ENCODE data around the gene SLC7A5. TPM values are rescaled to one million over a fixed set of nuclear protein-coding genes. Genes with fewer than 3 reads are reported as not detected.
"Not testable (repeated sequence)": the region's sequence is repeated elsewhere in the genome, so short reads cannot be mapped to it uniquely, and the experiment has no call there.

SLC7A5 gene
- total RNA-seq, 1 donor from 2014 or later: 127 TPM

DNA sequence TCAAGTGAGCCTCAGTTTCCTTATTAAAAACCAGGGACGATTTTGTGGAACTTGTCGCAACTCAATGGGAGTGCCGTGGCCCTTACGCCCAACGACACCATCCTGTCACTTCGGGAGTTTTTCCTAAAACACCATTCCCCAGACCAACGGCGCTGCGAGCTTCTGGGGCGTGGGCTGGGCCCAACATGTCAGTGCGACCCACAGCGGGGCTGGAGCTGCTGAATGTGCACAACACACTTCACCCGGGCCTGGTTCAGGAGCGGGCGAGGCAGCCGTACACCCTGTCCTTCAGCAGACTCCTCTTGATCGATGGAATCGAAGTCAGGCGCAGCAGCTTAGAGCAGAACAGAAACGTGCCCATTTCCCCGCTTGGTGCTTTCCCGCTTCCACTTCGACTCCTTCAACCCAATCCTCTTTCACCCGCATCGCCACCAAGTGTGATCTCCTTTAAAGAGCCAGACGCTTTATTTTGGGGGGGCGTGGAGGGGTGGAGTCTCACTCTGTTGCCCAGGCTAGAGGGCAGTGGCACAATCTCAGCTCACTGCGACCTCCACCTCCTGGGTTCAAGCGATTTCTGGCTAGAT lies 13.2 kb upstream of the SLC7A5 start:
- Mint-ChIP-seq H3K27ac (ENCODE audit: unreplicated experiment) (no peak overlapping the region), H3K9me3 (ENCODE audit: unreplicated experiment) (no peaks in the 10 kb centered on the region), H3K27me3 (ENCODE audit: unreplicated experiment) (peaks cover 16% of the 10 kb centered on the region), H3K4me1 (ENCODE audit: unreplicated experiment) (peaks cover 28% of the 10 kb centered on the region), H3K36me3 (ENCODE audit: unreplicated experiment) (no peaks in the 10 kb centered on the region), H3K4me3 (ENCODE audit: unreplicated experiment) (no peak overlapping the region)
- DNase-seq (ENCODE audit: extremely low spot score, unreplicated experiment): no peak
- TF ChIP-seq, protein P1, sequence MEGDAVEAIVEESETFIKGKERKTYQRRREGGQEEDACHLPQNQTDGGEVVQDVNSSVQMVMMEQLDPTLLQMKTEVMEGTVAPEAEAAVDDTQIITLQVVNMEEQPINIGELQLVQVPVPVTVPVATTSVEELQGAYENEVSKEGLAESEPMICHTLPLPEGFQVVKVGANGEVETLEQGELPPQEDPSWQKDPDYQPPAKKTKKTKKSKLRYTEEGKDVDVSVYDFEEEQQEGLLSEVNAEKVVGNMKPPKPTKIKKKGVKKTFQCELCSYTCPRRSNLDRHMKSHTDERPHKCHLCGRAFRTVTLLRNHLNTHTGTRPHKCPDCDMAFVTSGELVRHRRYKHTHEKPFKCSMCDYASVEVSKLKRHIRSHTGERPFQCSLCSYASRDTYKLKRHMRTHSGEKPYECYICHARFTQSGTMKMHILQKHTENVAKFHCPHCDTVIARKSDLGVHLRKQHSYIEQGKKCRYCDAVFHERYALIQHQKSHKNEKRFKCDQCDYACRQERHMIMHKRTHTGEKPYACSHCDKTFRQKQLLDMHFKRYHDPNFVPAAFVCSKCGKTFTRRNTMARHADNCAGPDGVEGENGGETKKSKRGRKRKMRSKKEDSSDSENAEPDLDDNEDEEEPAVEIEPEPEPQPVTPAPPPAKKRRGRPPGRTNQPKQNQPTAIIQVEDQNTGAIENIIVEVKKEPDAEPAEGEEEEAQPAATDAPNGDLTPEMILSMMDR (IDR thresholded peaks at IDR 0.05): no peak

DNA sequence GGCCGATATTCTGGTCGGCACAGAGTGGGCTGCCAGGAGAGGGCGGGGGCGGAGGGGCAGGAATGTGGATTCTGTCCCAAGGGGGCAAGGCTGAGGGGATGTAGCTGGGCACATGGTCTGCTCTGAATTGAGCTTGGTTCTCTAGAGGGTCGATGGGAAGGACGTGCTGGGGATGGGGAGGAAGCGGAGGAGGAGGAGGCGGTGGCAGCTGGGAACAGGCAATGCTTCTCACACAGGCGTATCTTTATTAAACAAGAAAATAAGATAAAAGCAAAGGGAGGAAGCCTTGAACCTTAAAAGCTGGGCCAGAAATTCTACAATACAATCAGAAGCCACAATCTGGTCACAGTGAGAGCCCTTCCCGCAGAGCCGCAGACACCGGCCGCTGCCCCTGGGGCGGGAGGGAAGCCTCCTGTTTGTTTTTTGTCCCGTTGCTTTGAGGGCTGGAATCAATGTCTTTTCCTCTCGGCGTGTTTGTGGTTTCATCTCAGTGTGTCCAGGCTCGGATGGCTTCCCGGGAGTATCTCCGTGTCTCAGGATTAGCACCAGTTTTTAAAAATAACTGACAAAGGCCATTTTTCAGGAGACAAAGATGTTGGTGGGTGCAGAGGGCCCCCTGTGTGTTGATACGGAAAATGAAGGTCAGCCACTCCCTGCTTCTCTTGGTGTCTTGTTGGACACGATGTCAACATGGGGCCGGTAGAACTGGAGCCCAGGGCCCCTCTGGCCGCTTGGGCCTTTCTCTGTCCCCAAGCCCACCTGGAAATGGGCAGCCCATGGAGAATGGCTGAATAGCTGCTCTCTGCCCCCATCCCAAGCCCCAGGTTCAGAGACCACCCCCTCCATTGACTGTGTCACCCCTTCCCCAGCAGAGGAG lies 12.3 kb upstream of the SLC7A5 start:
- Mint-ChIP-seq H3K36me3 (ENCODE audit: unreplicated experiment) (no peaks in the 10 kb centered on the region), H3K9me3 (ENCODE audit: unreplicated experiment) (no peaks in the 10 kb centered on the region), H3K4me3 (ENCODE audit: unreplicated experiment) (peak overlapping the region; percentile 32), H3K4me1 (ENCODE audit: unreplicated experiment) (peaks cover 28% of the 10 kb centered on the region), H3K27me3 (ENCODE audit: unreplicated experiment) (peaks cover 16% of the 10 kb centered on the region), H3K27ac (ENCODE audit: unreplicated experiment) (peak overlapping the region; percentile 68)
- TF ChIP-seq, protein P1 (IDR thresholded peaks at IDR 0.05): no peak
- no peak for DNase-seq (ENCODE audit: extremely low spot score, unreplicated experiment)

DNA sequence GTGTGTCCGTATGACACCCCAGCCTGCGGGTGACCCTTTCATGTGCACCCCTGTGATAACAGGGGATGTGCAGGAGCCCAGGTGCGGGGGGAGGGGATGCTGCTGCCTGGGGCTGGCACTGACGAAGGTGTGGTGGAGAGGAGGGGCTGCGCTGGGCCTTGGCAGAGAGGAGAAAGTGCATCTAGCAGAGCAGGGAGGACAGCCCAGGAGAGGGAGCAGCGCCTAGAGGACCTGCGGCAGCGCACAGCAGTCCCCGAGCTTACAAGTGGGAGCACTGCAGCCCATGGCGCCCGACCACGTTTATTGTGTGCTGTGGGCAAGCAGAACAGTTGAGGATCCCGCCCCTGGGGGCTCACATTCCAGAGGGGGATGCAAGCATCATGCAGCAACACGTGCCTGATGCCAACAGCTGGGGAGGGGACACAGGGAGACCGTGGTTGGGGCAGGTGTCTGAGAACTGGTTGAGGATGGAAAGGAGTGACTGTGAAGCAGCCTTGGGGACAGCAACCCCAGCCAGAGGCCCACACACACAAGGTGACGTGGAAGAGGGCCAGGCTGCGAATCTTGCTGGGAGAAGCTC lies 10.9 kb upstream of the SLC7A5 start:
- DNase-seq (ENCODE audit: extremely low spot score, unreplicated experiment): no peak
- H3K36me3 Mint-ChIP-seq (ENCODE audit: unreplicated experiment): no peaks in the 10 kb centered on the region
- no peak overlapping the region for H3K27ac Mint-ChIP-seq (ENCODE audit: unreplicated experiment)
- peaks cover 28% of the 10 kb centered on the region for H3K4me1 Mint-ChIP-seq (ENCODE audit: unreplicated experiment)
- H3K4me3 Mint-ChIP-seq (ENCODE audit: unreplicated experiment): no peak overlapping the region
- peaks cover 12% of the 10 kb centered on the region for H3K27me3 Mint-ChIP-seq (ENCODE audit: unreplicated experiment)
- H3K9me3 Mint-ChIP-seq (ENCODE audit: unreplicated experiment): no peaks in the 10 kb centered on the region
- TF ChIP-seq, protein P1 (IDR thresholded peaks at IDR 0.05): no peak

DNA sequence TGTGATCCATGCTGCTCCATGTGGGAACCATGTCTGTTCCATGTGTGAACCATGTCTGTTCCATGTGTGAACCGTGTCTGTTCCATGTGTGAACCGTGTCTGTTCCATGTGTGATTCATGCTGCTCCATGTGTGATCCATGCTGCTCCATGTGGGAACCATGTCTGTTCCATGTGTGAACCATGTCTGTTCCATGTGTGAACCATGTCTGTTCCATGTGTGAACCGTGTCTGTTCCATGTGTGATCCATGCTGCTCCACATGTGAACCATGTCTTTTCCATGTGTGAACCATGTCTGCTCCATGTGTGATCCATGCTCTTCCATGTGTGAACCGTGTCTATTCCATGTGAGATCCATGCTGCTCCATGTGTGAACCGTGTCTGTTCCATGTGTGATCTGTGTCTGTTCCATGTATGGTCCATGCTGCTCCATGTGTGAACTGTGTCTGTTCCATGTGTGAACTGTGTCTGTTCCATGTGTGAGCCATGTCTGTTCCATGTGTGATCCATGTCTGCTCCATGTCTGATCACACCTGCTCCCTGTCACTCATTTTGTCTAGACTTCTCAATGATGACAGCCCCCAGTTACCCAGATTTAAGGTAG lies 10.2 kb upstream of the SLC7A5 start:
- H3K4me1 Mint-ChIP-seq (ENCODE audit: unreplicated experiment): peaks cover 28% of the 10 kb centered on the region

DNA sequence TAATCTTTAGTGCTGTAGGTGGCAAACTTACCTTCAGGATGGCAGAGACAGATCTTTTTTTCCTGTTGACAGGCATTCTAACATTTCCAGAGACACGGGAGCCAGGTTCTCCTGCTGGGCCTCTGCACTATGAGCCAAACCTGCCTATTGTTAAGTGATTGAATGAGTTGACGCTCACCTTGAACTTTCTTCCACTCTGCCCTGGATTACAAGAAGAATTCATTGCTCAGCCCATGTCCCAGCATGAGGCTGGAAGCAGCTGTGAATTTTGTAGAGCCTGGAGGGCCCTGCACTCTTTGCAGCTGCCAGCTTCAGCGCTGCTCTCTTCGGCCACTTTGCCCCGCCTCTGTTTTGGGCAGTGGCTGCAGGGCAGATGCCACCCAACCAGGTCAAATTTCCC lies 9.4 kb upstream of the SLC7A5 start:
- DNase-seq (ENCODE audit: extremely low spot score, unreplicated experiment): no peak
- Mint-ChIP-seq H3K4me3 (ENCODE audit: unreplicated experiment) (no peak overlapping the region), H3K27ac (ENCODE audit: unreplicated experiment) (no peak overlapping the region), H3K9me3 (ENCODE audit: unreplicated experiment) (no peaks in the 10 kb centered on the region), H3K4me1 (ENCODE audit: unreplicated experiment) (peaks cover 28% of the 10 kb centered on the region), H3K27me3 (ENCODE audit: unreplicated experiment) (peaks cover 18% of the 10 kb centered on the region), H3K36me3 (ENCODE audit: unreplicated experiment) (no peaks in the 10 kb centered on the region)
- TF ChIP-seq, protein P1 (IDR thresholded peaks at IDR 0.05): no peak

More for the DNA sequence above, 10.2 kb upstream of the SLC7A5 start:
- H3K9me3 Mint-ChIP-seq (ENCODE audit: unreplicated experiment); DNase-seq (ENCODE audit: extremely low spot score, unreplicated experiment); H3K4me3 Mint-ChIP-seq (ENCODE audit: unreplicated experiment); H3K27ac Mint-ChIP-seq (ENCODE audit: unreplicated experiment); H3K36me3 Mint-ChIP-seq (ENCODE audit: unreplicated experiment): not testable (repeated sequence)
- H3K27me3 Mint-ChIP-seq (ENCODE audit: unreplicated experiment): peaks cover 17% of the 10 kb centered on the region
